SU-DHL-6 (cell line): ENCODE measurements around the gene CAPG.

Source experiments
- H2AFZ ChIP-seq: fragments of 200-600 bp; sonication (generic); 2 replicates; pipeline ENCODE4 v1.6.1; 2014; ENCODE audit warnings: low read depth, mild to moderate bottlenecking, moderate library complexity, mixed read lengths, antibody characterized with exemption, low read length; ENCODE audit not compliant: severe bottlenecking
- H3F3A ChIP-seq: fragments of 200-600 bp; shearing (Covaris generic); 2 replicates; pipeline ENCODE4 v1.6.0; 2016; ENCODE audit warnings: antibody characterized with exemption, mild to moderate bottlenecking; ENCODE audit not compliant: insufficient read depth
- H3K27ac ChIP-seq: fragments of 200-600 bp; sonication (generic); 2 replicates; pipeline ENCODE4 v1.5.1; 2016; ENCODE audit warnings: low read depth, mild to moderate bottlenecking, low read length, moderate library complexity, mixed read lengths
- H3K27me3 ChIP-seq: fragments of 200-600 bp; sonication (generic), shearing (Covaris generic); 2 replicates; pipeline ENCODE4 v1.6.0; 2014; ENCODE audit warnings: mild to moderate bottlenecking, low read length
- H3K36me3 ChIP-seq: fragments of 200-600 bp; sonication (generic); 2 replicates; pipeline ENCODE4 v1.6.1; 2014; ENCODE audit warnings: mild to moderate bottlenecking, low read length, mixed read lengths
- H3K4me2 ChIP-seq: fragments of 300-600, 200-600 bp; shearing (Covaris generic), sonication (generic); 2 replicates; pipeline ENCODE4 v1.6.0; 2014; ENCODE audit warnings: low read length, low read depth, mild to moderate bottlenecking; ENCODE audit not compliant: poor library complexity, severe bottlenecking
- H3K4me3 ChIP-seq: fragments of 200-600 bp; sonication (generic); 2 replicates; pipeline ENCODE4 v1.5.1; 2014; ENCODE audit warnings: antibody characterized with exemption, low read length, mild to moderate bottlenecking, mixed read lengths; ENCODE audit not compliant: insufficient read depth, poor library complexity, severe bottlenecking
- H3K79me2 ChIP-seq: fragments of 200-600 bp; sonication (generic); 2 replicates; pipeline ENCODE4 v1.6.1; 2014; ENCODE audit warnings: mild to moderate bottlenecking, low read length, moderate library complexity; ENCODE audit not compliant: insufficient read depth
- H3K9ac ChIP-seq: fragments of 200-600 bp; sonication (generic); 2 replicates; pipeline ENCODE4 v1.7.0; 2014; ENCODE audit warnings: mild to moderate bottlenecking, low read length
- H3K9me2 ChIP-seq: fragments of 200-600 bp; sonication (generic); replicated peaks from 2 replicates; pipeline ENCODE4 v1.6.1; 2014; ENCODE audit warnings: low read length; ENCODE audit not compliant: insufficient read depth
- H3K9me3 ChIP-seq: fragments of 200-600 bp; sonication (generic); 2 replicates; pipeline ENCODE4 v1.6.1; 2014; ENCODE audit warnings: low read length, mixed read lengths; ENCODE audit not compliant: insufficient read depth
- H4K20me1 ChIP-seq: fragments of 200-600 bp; sonication (generic); 2 replicates; pipeline ENCODE4 v1.6.1; 2014; ENCODE audit warnings: low read depth, mild to moderate bottlenecking, antibody characterized with exemption, low read length, moderate library complexity, mixed read lengths
- EZH2phosphoT487 ChIP-seq: fragments of 200-600 bp; sonication (generic), shearing (Covaris generic); conservative IDR thresholded peaks from 2 replicates; pipeline ENCODE4 v1.6.1; 2018; ENCODE audit warnings: mild to moderate bottlenecking, antibody characterized with exemption, low read length, moderate library complexity, mixed read lengths
- TF ChIP-seq, protein P1 (sequence below): fragments of 200-600 bp; sonication (generic); IDR thresholded peaks from one replicate; pipeline ENCODE4 v1.5.1; 2017; ENCODE audit warnings: antibody characterized with exemption, mild to moderate bottlenecking, low read length, moderate library complexity; ENCODE audit not compliant: insufficient read depth, poor library complexity, severe bottlenecking

The CAPG gene

DNA sequence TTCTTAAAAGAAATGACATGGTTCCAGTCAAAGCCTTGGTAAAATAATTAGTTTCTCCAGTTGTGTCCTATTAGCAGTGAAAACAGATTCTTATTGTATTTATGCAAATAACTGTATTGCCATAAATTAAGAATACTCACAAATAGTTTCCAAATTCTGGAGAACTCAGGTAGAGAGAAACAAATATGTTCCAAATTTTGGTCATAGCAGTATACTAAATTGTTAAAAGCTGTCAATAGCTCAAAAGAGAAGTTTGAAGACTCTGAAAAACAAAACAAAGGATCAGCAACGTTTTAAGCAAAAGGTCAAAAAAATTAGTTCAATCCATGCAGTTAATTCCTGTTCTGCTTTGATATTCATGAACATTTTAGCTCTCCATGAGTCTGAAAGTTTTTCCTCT lies 30.1 kb downstream of the CAPG start:
- H3K9me2 ChIP-seq, result no peaks in the 10 kb centered on the region
- H3K27me3 ChIP-seq, result no peaks in the 10 kb centered on the region
- H3K9me3 ChIP-seq, result peaks cover 10% of the 10 kb centered on the region; the same call in 1 of the 2 replicates
- H3K4me2 ChIP-seq, result no peak overlapping the region
- TF ChIP-seq, protein P1, sequence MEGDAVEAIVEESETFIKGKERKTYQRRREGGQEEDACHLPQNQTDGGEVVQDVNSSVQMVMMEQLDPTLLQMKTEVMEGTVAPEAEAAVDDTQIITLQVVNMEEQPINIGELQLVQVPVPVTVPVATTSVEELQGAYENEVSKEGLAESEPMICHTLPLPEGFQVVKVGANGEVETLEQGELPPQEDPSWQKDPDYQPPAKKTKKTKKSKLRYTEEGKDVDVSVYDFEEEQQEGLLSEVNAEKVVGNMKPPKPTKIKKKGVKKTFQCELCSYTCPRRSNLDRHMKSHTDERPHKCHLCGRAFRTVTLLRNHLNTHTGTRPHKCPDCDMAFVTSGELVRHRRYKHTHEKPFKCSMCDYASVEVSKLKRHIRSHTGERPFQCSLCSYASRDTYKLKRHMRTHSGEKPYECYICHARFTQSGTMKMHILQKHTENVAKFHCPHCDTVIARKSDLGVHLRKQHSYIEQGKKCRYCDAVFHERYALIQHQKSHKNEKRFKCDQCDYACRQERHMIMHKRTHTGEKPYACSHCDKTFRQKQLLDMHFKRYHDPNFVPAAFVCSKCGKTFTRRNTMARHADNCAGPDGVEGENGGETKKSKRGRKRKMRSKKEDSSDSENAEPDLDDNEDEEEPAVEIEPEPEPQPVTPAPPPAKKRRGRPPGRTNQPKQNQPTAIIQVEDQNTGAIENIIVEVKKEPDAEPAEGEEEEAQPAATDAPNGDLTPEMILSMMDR, result no peak
- H3K27ac ChIP-seq, result no peak overlapping the region
- H3K79me2 ChIP-seq, result no peaks in the 10 kb centered on the region
- no peak overlapping the region for H3K4me3 ChIP-seq
- no peak overlapping the region for H2AFZ ChIP-seq
- no peaks in the 10 kb centered on the region for H4K20me1 ChIP-seq
- peaks cover 23% of the 10 kb centered on the region for H3K36me3 ChIP-seq
- 0 out of 2 replicates have a peak, but pooled peaks cover 3% of the 10 kb centered on the region for H3F3A ChIP-seq
- H3K9ac ChIP-seq, result no peak overlapping the region

- H3K27me3 ChIP-seq, result no peaks in the 10 kb centered on the region
- no peak overlapping the region for H3K4me2 ChIP-seq
- no peak for TF ChIP-seq EZH2phosphoT487
- TF ChIP-seq, protein P1, result no peak
- peaks cover 10% of the 10 kb centered on the region; the same call in 1 of the 2 replicates for H3K9me3 ChIP-seq
- H3F3A ChIP-seq, result 0 out of 2 replicates have a peak, but pooled peaks cover 4% of the 10 kb centered on the region
- no peaks in the 10 kb centered on the region for H3K9me2 ChIP-seq
- H3K9ac ChIP-seq, result no peak overlapping the region
- peaks cover 23% of the 10 kb centered on the region for H3K36me3 ChIP-seq
- H3K4me3 ChIP-seq, result no peak overlapping the region
- no peak overlapping the region for H2AFZ ChIP-seq
- no peaks in the 10 kb centered on the region for H4K20me1 ChIP-seq
- no peak overlapping the region for H3K27ac ChIP-seq
- no peaks in the 10 kb centered on the region for H3K79me2 ChIP-seq
Measured at GRCh38 chr2:85378257-85378656, 31.9 kb downstream of the CAPG start.

DNA sequence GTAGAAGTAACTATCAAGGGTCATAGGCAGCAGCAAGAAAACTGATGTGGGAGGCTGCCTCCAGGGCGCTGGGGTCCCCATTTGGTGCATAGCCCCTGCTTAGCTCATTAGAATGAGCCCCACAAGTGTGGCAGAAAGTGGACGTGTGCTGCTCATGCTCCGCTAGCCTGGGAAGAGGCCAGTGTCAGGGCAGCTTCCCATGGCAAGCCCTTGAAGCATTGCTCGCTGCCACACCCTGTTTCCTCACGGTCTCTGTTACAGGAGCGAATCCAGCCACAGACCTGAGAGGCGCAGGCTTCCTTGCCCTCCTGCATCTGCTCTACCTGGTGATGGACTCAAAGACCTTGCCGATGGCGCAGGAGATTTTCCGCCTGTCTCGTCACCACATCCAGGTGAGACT lies 33.1 kb downstream of the CAPG start:
- Histone ChIP-seq H3K27me3 (no peaks in the 10 kb centered on the region), H3K9ac (no peak overlapping the region), H3F3A (0 out of 2 replicates have a peak, but pooled peaks cover 4% of the 10 kb centered on the region), H3K9me2 (no peaks in the 10 kb centered on the region), H3K79me2 (no peaks in the 10 kb centered on the region), H2AFZ (no peak overlapping the region), H4K20me1 (no peaks in the 10 kb centered on the region), H3K9me3 (peaks cover 10% of the 10 kb centered on the region; the same call in 1 of the 2 replicates), H3K36me3 (peaks cover 23% of the 10 kb centered on the region), H3K4me3 (no peak overlapping the region), H3K4me2 (no peak overlapping the region), H3K27ac (no peak overlapping the region)
- TF ChIP-seq, protein P1, result no peak
- TF ChIP-seq EZH2phosphoT487, result no peak
